K562 (cell line): ENCODE measurements around the gene AFF1. TPM values are rescaled to one million over a fixed set of nuclear protein-coding genes. Genes with fewer than 3 reads are reported as not detected.
A peak's percentile ranks its signal among the peaks of the same experiment; 100 is the strongest.

Source experiments
- ETV1 ChIP-seq: fragments of 450-650 bp; conservative IDR thresholded peaks from 2 replicates; pipeline ENCODE4 v1.6.1; 2016; ENCODE audit warnings: missing genetic modification characterization, control low read depth, low read depth, missing compliant biosample characterization
- JUND ChIP-seq, 2 experiments: IDR thresholded peaks; 2 replicates in 1 of 2; 3 replicates in 1 of 2; pipeline ENCODE4 v1.6.1; 2011; ENCODE audit warnings: borderline replicate concordance in 2 of 2, low read depth in 2 of 2, low read length in 2 of 2, improper control_type of control experiment in 1 of 2, missing biosample characterization in 1 of 2, missing genetic modification characterization in 1 of 2, missing genetic modification reagents in 1 of 2
- NBN ChIP-seq: fragments of 450-650 bp; IDR thresholded peaks from 2 replicates; pipeline ENCODE4 v1.6.1; 2016; ENCODE audit warnings: low read depth, mild to moderate bottlenecking
- NFRKB ChIP-seq: fragments of 450-650 bp; IDR thresholded peaks from 2 replicates; pipeline ENCODE4 v1.6.1; 2016; ENCODE audit warnings: low read depth
- NR3C1 ChIP-seq: sonication (generic); formaldehyde crosslinking; IDR thresholded peaks from 2 replicates; pipeline ENCODE4 v1.8.1; 2022; ENCODE audit warnings: missing genetic modification reagents
- TRIM28 ChIP-seq: fragments of 450-650 bp; IDR thresholded peaks from 2 replicates; pipeline ENCODE4 v1.6.1; 2017
- ZFP36 ChIP-seq: fragments of 150-350 bp; IDR thresholded peaks from 2 replicates; pipeline ENCODE4 v1.6.1; 2018; ENCODE audit warnings: low read length, low read depth; ENCODE audit not compliant: partially characterized antibody
- ZNF589 ChIP-seq: fragments of 200-800 bp; sonication (Bioruptor generic); IDR thresholded peaks from 2 replicates; pipeline ENCODE4 v1.6.1; 2016; ENCODE audit warnings: low read depth, missing genetic modification characterization, missing compliant biosample characterization
- ZNF707 ChIP-seq: fragments of 250-450 bp; sonication (Bioruptor Pico); conservative IDR thresholded peaks from 2 replicates; pipeline ENCODE4 v1.8.0; 2022; ENCODE audit warnings: inconsistent platforms, mild to moderate bottlenecking, moderate library complexity
- polyA plus RNA-seq, 8 experiments: library from polyadenylated mRNA; depleted of rRNA in 4 of 8; stranded (reverse) in 5 of 8; unstranded in 3 of 8; fragments of >200 nt; fragmentation: Nextera tagmentation in 2 of 8; fragmentation: Illumina TruSeq in 1 of 8; extraction: Ambion mirVana in 2 of 8; extraction: Trizol in 1 of 8; gene quantifications; 2 replicates each; pipeline versions ENCODE4 v1.2.1 to v1.2.3, GENCODE V29; 2011 to 2014; ENCODE audit warnings: inconsistent platforms in 1 of 8, missing spikeins in 1 of 8
- total RNA-seq, 7 experiments: library from RNA; depleted of rRNA in 6 of 7; stranded (reverse); fragments of >200 nt in 6 of 7; fragmentation: Illumina TruSeq in 2 of 7; extraction: Trizol in 2 of 7; gene quantifications; 2 replicates each; pipeline versions ENCODE4 v1.2.1 to v1.2.3, GENCODE V29; 2011 to 2021; ENCODE audit warnings: low replicate concordance in 1 of 7
- TF ChIP-seq, protein P1 (sequence below): fragments of 250-450 bp; sonication (Bioruptor Pico); IDR thresholded peaks from 2 replicates; pipeline ENCODE4 v1.6.1; 2021; ENCODE audit warnings: mild to moderate bottlenecking
- TF ChIP-seq, protein P2 (sequence below), 2 experiments: fragments of 450-650 bp in 1 of 2; IDR thresholded peaks; 2 replicates each; pipeline ENCODE4 v1.6.1; 2011 to 2017; ENCODE audit warnings: low read depth in 2 of 2, antibody characterized with exemption in 1 of 2, borderline replicate concordance in 1 of 2, low read length in 1 of 2, mild to moderate bottlenecking in 1 of 2, mixed read lengths in 1 of 2; ENCODE audit not compliant: control insufficient read depth in 1 of 2
- TF ChIP-seq, protein P3 (sequence below), 2 experiments: fragments of 250-450 bp in 1 of 2; fragments of 450-650 bp in 1 of 2; sonication (Bioruptor Pico) in 1 of 2; IDR thresholded peaks; 2 replicates each; pipeline versions ENCODE4 v1.6.1 to v1.8.0; 2016 to 2021; ENCODE audit warnings: mild to moderate bottlenecking in 2 of 2, moderate library complexity in 2 of 2, missing compliant biosample characterization in 1 of 2, missing genetic modification characterization in 1 of 2

AFF1 gene
- total and polyA plus RNA-seq, 9 of the 15 experiments (the other 6 are each of a cell fraction or from before 2014, with no cell fraction given), result 4.1 to 47.5 (median 17.2) TPM

DNA sequence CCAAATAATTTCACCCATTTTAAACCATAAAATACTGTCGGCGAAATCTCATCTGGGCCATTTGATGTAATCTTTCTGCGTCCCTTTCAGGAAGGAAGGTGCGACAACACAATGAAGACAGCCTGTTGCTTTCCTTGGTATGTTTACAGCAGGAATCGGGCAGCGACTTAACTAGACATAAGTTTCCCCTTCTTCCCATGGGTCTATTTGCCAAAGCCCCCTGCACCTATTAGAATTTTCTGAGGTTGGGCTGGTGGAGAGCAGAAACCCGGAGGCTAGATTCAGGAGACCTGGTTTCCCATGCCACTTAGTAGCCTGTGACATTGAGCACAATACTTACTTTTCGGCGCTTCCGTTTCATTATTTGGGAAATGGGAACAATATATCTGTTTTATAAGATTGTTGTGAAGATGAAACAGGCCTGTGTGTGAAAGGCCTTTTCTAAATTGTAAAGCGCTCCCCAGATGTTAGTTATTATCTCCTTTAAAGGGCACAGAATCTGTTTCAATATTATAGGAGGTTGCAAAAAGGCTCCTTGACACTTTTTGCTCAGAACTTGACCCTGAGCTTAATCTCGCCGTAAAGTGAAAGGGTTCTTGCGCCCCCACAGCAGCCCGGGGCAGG, 552 bp upstream of the AFF1 start (continued):
- TF ChIP-seq, protein P1, sequence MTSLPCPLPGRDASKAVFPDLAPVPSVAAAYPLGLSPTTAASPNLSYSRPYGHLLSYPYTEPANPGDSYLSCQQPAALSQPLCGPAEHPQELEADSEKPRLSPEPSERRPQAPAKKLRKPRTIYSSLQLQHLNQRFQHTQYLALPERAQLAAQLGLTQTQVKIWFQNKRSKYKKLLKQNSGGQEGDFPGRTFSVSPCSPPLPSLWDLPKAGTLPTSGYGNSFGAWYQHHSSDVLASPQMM (CRISPR knock-in tag), result no peak
- TF ChIP-seq NBN (peak; percentile 31; the same call in 1 of the 2 replicates), JUND (IDR thresholded peaks at IDR 0.05; ENCODE audit: borderline replicate concordance, low read depth, low read length) (no peak; the same call in 1 of the 2 replicates), JUND (tag; IDR thresholded peaks at IDR 0.05; ENCODE audit: borderline replicate concordance, low read depth, low read length) (0 out of 3 replicates have a peak, but pooled peaks have one; percentile 9), NR3C1 (CRISPR knock-in tag) (no peak), NFRKB (peak; percentile 78; the same call in 1 of the 2 replicates), ZNF589 (CRISPR knock-in tag) (0 out of 2 replicates have a peak, but pooled peaks have one; percentile 30), ZNF707 (CRISPR knock-in tag) (no peak), ZFP36 (no peak), TRIM28 (0 out of 2 replicates have a peak, but pooled peaks have one; percentile 14), ETV1 (tag) (no peak)
- TF ChIP-seq, protein P2, sequence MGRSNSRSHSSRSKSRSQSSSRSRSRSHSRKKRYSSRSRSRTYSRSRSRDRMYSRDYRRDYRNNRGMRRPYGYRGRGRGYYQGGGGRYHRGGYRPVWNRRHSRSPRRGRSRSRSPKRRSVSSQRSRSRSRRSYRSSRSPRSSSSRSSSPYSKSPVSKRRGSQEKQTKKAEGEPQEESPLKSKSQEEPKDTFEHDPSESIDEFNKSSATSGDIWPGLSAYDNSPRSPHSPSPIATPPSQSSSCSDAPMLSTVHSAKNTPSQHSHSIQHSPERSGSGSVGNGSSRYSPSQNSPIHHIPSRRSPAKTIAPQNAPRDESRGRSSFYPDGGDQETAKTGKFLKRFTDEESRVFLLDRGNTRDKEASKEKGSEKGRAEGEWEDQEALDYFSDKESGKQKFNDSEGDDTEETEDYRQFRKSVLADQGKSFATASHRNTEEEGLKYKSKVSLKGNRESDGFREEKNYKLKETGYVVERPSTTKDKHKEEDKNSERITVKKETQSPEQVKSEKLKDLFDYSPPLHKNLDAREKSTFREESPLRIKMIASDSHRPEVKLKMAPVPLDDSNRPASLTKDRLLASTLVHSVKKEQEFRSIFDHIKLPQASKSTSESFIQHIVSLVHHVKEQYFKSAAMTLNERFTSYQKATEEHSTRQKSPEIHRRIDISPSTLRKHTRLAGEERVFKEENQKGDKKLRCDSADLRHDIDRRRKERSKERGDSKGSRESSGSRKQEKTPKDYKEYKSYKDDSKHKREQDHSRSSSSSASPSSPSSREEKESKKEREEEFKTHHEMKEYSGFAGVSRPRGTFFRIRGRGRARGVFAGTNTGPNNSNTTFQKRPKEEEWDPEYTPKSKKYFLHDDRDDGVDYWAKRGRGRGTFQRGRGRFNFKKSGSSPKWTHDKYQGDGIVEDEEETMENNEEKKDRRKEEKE (IDR thresholded peaks at IDR 0.05; ENCODE audit: borderline replicate concordance in 1 of 2, control insufficient read depth in 1 of 2, low read depth in 2 of 2, low read length in 1 of 2), result no peak
- TF ChIP-seq, protein P3, sequence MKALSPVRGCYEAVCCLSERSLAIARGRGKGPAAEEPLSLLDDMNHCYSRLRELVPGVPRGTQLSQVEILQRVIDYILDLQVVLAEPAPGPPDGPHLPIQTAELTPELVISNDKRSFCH (CRISPR knock-in tag; IDR thresholded peaks at IDR 0.05), result no peak
- TF ChIP-seq, protein P3 (tag; IDR thresholded peaks at IDR 0.05), result no peak
